Smooth muscle cell of the brain vasculature (primary cell): ENCODE data around the gene C1D.
"Not testable (repeated sequence)": the region's sequence is repeated elsewhere in the genome, so short reads cannot be mapped to it uniquely, and the experiment has no call there.

Experiments
- DNase-seq: peaks from one replicate; pipeline ENCODE4 v3.0.0-alpha.2; 2012; ENCODE audit warnings: low read depth, low spot score

C1D gene

GRCh38 chr2:68062680-68063387 lies at the start of gene C1D:
C1D (minus strand) TSS chr2:68063004; CDS start chr2:68047310, 15,694 bp downstream.
- DNase-seq: peak; percentile 80

GRCh38 chr2:68110102-68110501 lies 47.3 kb upstream of the C1D start:
- no peak for DNase-seq

- no peak for DNase-seq
Observed at GRCh38 chr2:68108120-68108519, 45.3 kb upstream of the C1D start.

- no peak for DNase-seq
Observed at GRCh38 chr2:68107475-68107874, 44.7 kb upstream of the C1D start.

- DNase-seq: no peak
Observed at GRCh38 chr2:68104111-68104835, 41.5 kb upstream of the C1D start.

GRCh38 chr2:68103709-68104055 lies 40.9 kb upstream of the C1D start:
- no peak for DNase-seq

GRCh38 chr2:68103030-68103708 lies 40.4 kb upstream of the C1D start:
- no peak for DNase-seq

GRCh38 chr2:68100189-68100588 lies 37.4 kb upstream of the C1D start:
- no peak for DNase-seq

- no peak for DNase-seq
Observed at GRCh38 chr2:68099260-68099659, 36.5 kb upstream of the C1D start.

GRCh38 chr2:68098291-68098797 lies 35.5 kb upstream of the C1D start:
- no peak for DNase-seq

GRCh38 chr2:68094111-68094510 lies 31.3 kb upstream of the C1D start:
- no peak for DNase-seq

GRCh38 chr2:68093634-68094033 lies 30.8 kb upstream of the C1D start:
- no peak for DNase-seq

GRCh38 chr2:68091439-68092034 lies 28.7 kb upstream of the C1D start:
- DNase-seq: no peak

GRCh38 chr2:68089961-68090360 lies 27.2 kb upstream of the C1D start:
- no peak for DNase-seq

GRCh38 chr2:68088940-68089339 lies 26.1 kb upstream of the C1D start:
- DNase-seq: no peak

GRCh38 chr2:68086166-68086565 lies 23.4 kb upstream of the C1D start:
- no peak for DNase-seq

GRCh38 chr2:68083346-68083745 lies 20.5 kb upstream of the C1D start:
- DNase-seq: no peak

- no peak for DNase-seq
Observed at GRCh38 chr2:68074050-68074449, 11.2 kb upstream of the C1D start.

- not testable (repeated sequence) for DNase-seq
Observed at GRCh38 chr2:68063797-68064646, 1.2 kb upstream of the C1D start.

GRCh38 chr2:68060652-68061051 lies 2.2 kb downstream of the C1D start:
- no peak for DNase-seq
